ENCODE results near the gene RIN1. TPM values are rescaled to one million over a fixed set of nuclear protein-coding genes. Genes with fewer than 3 reads are reported as not detected.

Gene RIN1
- total RNA-seq, 2 donors from 2014 or later: 2.2 to 2.6 TPM

DNA sequence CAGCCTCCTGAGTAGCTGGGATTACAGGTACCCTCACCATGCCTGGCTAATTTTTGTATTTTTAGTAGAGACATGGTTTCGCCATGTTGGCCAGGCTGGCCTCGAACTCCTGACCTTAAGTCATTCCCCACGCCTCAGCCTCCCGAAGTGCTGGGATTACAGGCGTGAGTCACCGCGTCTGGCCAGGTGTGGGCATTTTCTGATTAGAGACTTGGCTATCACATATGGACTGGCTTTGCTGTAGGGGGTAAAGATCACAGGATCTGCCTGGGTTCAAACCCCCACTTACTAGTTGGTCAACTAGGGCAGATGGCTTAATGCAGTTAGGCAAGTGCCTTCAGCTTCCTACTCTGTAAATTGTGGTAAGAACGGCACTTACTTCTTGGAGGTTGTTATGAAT is 25.9 kb downstream of the RIN1 start:
- peaks cover 5% of the 10 kb centered on the region for H3K4me1 Mint-ChIP-seq
- peaks cover 28% of the 10 kb centered on the region for H3K27me3 Mint-ChIP-seq (ENCODE audit: insufficient read depth)
- no peaks in the 10 kb centered on the region for H3K9me3 Mint-ChIP-seq
- no peaks in the 10 kb centered on the region for H3K36me3 ChIP-seq (ENCODE audit: control insufficient read depth, insufficient read depth, low read length)
- DNase-seq: peak; percentile 39
- no peak overlapping the region for H3K9ac ChIP-seq (ENCODE audit: extremely low read depth, low read length, poor library complexity, severe bottlenecking)
- H3K4me3 ChIP-seq (ENCODE audit: low read length): no peak overlapping the region
- WGBS, 2 experiments (ENCODE audit: insufficient coverage in 1 of 2, insufficient read length in 1 of 2): 92 to 94% methylated on average over 7 to 8 of the region's 8 CpGs
- H3K4me1 ChIP-seq (ENCODE audit: control insufficient read depth, insufficient read depth, low read length): peaks cover 3% of the 10 kb centered on the region
- H3K27ac Mint-ChIP-seq: no peak overlapping the region
- no peak overlapping the region for H3K4me3 Mint-ChIP-seq
- H3K36me3 Mint-ChIP-seq (ENCODE audit: low read depth): no peaks in the 10 kb centered on the region
- TF ChIP-seq, protein P1, sequence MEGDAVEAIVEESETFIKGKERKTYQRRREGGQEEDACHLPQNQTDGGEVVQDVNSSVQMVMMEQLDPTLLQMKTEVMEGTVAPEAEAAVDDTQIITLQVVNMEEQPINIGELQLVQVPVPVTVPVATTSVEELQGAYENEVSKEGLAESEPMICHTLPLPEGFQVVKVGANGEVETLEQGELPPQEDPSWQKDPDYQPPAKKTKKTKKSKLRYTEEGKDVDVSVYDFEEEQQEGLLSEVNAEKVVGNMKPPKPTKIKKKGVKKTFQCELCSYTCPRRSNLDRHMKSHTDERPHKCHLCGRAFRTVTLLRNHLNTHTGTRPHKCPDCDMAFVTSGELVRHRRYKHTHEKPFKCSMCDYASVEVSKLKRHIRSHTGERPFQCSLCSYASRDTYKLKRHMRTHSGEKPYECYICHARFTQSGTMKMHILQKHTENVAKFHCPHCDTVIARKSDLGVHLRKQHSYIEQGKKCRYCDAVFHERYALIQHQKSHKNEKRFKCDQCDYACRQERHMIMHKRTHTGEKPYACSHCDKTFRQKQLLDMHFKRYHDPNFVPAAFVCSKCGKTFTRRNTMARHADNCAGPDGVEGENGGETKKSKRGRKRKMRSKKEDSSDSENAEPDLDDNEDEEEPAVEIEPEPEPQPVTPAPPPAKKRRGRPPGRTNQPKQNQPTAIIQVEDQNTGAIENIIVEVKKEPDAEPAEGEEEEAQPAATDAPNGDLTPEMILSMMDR (conservative IDR thresholded peaks at IDR 0.05): no peak
- H3K27ac ChIP-seq (ENCODE audit: low read depth, low read length): no peak overlapping the region
- no peaks in the 10 kb centered on the region for H3K27me3 ChIP-seq (ENCODE audit: control insufficient read depth, insufficient read depth, low read length, poor library complexity, severe bottlenecking)
- no peaks in the 10 kb centered on the region for H3K9me3 ChIP-seq (ENCODE audit: control insufficient read depth, low read length)

DNA sequence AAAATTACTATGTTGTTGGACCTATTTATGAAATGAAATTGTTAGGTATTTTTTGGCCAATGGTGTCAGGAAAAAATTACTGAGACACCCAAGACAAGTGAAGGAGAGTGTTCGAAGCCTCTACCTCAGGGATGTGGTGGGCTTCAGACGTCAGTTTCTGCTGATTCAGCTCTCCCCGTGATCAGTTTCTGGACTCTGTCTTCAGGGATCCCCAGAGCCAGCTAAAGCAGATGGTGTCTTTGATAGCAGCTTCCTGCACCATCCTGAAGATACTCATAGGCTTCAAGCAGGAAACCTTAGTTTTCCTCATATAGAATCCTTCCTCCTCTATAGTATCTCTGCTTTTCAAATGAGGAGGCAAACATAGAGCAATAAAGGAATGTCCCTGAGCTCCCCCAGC is 26.8 kb downstream of the RIN1 start:
- no peak overlapping the region for H3K27ac Mint-ChIP-seq
- peaks cover 25% of the 10 kb centered on the region for H3K27me3 Mint-ChIP-seq (ENCODE audit: insufficient read depth)

DNA sequence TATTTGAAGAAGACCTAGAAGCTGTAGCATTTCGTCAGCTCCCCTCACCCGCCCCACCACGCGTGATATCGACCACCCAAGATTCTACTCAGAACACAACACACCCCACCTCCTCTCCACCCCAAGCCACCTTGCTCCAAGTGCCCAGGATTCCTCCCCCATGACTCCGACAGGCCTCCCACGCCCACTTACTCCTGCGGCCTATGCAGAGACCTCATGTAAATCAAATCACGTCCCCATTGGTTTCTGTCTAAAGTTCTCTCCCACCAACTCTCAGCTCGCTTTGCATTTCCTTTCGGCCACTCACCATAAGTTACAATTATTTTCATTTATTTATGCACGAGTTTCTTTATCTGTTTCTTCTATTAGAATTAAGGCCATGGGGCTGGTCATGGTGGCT is 33.6 kb downstream of the RIN1 start:
- TF ChIP-seq, protein P1 (conservative IDR thresholded peaks at IDR 0.05): no peak
- Mint-ChIP-seq H3K27ac (no peak overlapping the region), H3K9me3 (no peaks in the 10 kb centered on the region), H3K4me1 (peaks cover under 1% of the 10 kb centered on the region), H3K4me3 (no peak overlapping the region), H3K27me3 (ENCODE audit: insufficient read depth) (peaks cover 19% of the 10 kb centered on the region), H3K36me3 (ENCODE audit: low read depth) (no peaks in the 10 kb centered on the region)
- Histone ChIP-seq H3K27ac (ENCODE audit: low read depth, low read length) (no peak overlapping the region), H3K4me1 (ENCODE audit: control insufficient read depth, insufficient read depth, low read length) (no peaks in the 10 kb centered on the region), H3K27me3 (ENCODE audit: control insufficient read depth, insufficient read depth, low read length, poor library complexity, severe bottlenecking) (no peaks in the 10 kb centered on the region), H3K36me3 (ENCODE audit: control insufficient read depth, insufficient read depth, low read length) (no peaks in the 10 kb centered on the region), H3K9me3 (ENCODE audit: control insufficient read depth, low read length) (no peaks in the 10 kb centered on the region), H3K4me3 (ENCODE audit: low read length) (no peak overlapping the region), H3K9ac (ENCODE audit: extremely low read depth, low read length, poor library complexity, severe bottlenecking) (no peak overlapping the region)
- WGBS, 2 experiments (ENCODE audit: insufficient coverage in 1 of 2, insufficient read length in 1 of 2): 84 to 96% methylated on average over 12 of the region's 12 CpGs
- peak; percentile 48 for DNase-seq

More for the DNA sequence above, 26.8 kb downstream of the RIN1 start:
- H3K4me1 ChIP-seq (ENCODE audit: control insufficient read depth, insufficient read depth, low read length): peaks cover 3% of the 10 kb centered on the region
- Mint-ChIP-seq H3K36me3 (ENCODE audit: low read depth) (no peaks in the 10 kb centered on the region), H3K4me1 (peaks cover 5% of the 10 kb centered on the region), H3K4me3 (no peak overlapping the region), H3K9me3 (no peaks in the 10 kb centered on the region)
- no peaks in the 10 kb centered on the region for H3K27me3 ChIP-seq (ENCODE audit: control insufficient read depth, insufficient read depth, low read length, poor library complexity, severe bottlenecking)
- H3K9me3 ChIP-seq (ENCODE audit: control insufficient read depth, low read length): no peaks in the 10 kb centered on the region
- no peaks in the 10 kb centered on the region for H3K36me3 ChIP-seq (ENCODE audit: control insufficient read depth, insufficient read depth, low read length)
- 90 to 93% methylated on average over 3 of the region's 3 CpGs for WGBS, 2 experiments (ENCODE audit: insufficient coverage in 1 of 2, insufficient read length in 1 of 2)
- no peak overlapping the region for H3K9ac ChIP-seq (ENCODE audit: extremely low read depth, low read length, poor library complexity, severe bottlenecking)
- TF ChIP-seq, protein P1 (conservative IDR thresholded peaks at IDR 0.05): no peak
- H3K4me3 ChIP-seq (ENCODE audit: low read length): no peak overlapping the region
- no peak for DNase-seq
- no peak overlapping the region for H3K27ac ChIP-seq (ENCODE audit: low read depth, low read length)

All from endodermal cell (in vitro differentiated cells).